ENCODE measurements around the gene FAIM. TPM values are rescaled to one million over a fixed set of nuclear protein-coding genes. Genes with fewer than 3 reads are reported as not detected.
"Not testable (repeated sequence)": the region's sequence is repeated elsewhere in the genome, so short reads cannot be mapped to it uniquely, and the experiment has no call there.

The FAIM gene
- total RNA-seq, 1 donor from 2014 or later, result 17.5 TPM

GRCh38 chr3:138598534-138598933 lies 10.0 kb upstream of the FAIM start:
- DNase-seq (ENCODE audit: low read depth), result no peak
- Histone ChIP-seq H3K27me3 (ENCODE audit: control insufficient read depth, insufficient read depth, low read length) (no peaks in the 10 kb centered on the region), H3K36me3 (ENCODE audit: control insufficient read depth, insufficient read depth, low read length) (no peaks in the 10 kb centered on the region), H3K4me3 (ENCODE audit: low read depth, low read length) (no peak overlapping the region)
- TF ChIP-seq, protein P1, sequence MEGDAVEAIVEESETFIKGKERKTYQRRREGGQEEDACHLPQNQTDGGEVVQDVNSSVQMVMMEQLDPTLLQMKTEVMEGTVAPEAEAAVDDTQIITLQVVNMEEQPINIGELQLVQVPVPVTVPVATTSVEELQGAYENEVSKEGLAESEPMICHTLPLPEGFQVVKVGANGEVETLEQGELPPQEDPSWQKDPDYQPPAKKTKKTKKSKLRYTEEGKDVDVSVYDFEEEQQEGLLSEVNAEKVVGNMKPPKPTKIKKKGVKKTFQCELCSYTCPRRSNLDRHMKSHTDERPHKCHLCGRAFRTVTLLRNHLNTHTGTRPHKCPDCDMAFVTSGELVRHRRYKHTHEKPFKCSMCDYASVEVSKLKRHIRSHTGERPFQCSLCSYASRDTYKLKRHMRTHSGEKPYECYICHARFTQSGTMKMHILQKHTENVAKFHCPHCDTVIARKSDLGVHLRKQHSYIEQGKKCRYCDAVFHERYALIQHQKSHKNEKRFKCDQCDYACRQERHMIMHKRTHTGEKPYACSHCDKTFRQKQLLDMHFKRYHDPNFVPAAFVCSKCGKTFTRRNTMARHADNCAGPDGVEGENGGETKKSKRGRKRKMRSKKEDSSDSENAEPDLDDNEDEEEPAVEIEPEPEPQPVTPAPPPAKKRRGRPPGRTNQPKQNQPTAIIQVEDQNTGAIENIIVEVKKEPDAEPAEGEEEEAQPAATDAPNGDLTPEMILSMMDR (IDR thresholded peaks at IDR 0.05; ENCODE audit: insufficient read depth, low read length, poor library complexity, severe bottlenecking), result no peak

- Histone ChIP-seq H3K4me3 (ENCODE audit: low read depth, low read length) (no peak overlapping the region), H3K36me3 (ENCODE audit: control insufficient read depth, insufficient read depth, low read length) (no peaks in the 10 kb centered on the region), H3K27me3 (ENCODE audit: control insufficient read depth, insufficient read depth, low read length) (no peaks in the 10 kb centered on the region)
- TF ChIP-seq, protein P1 (IDR thresholded peaks at IDR 0.05; ENCODE audit: insufficient read depth, low read length, poor library complexity, severe bottlenecking), result no peak
- DNase-seq (ENCODE audit: low read depth), result no peak
Measured at GRCh38 chr3:138600100-138600745, 8.3 kb upstream of the FAIM start.

- not testable (repeated sequence) for H3K4me3 ChIP-seq (ENCODE audit: low read depth, low read length); H3K27me3 ChIP-seq (ENCODE audit: control insufficient read depth, insufficient read depth, low read length); DNase-seq (ENCODE audit: low read depth); H3K36me3 ChIP-seq (ENCODE audit: control insufficient read depth, insufficient read depth, low read length)
Measured at GRCh38 chr3:138601661-138602060, 6.9 kb upstream of the FAIM start.

DNA sequence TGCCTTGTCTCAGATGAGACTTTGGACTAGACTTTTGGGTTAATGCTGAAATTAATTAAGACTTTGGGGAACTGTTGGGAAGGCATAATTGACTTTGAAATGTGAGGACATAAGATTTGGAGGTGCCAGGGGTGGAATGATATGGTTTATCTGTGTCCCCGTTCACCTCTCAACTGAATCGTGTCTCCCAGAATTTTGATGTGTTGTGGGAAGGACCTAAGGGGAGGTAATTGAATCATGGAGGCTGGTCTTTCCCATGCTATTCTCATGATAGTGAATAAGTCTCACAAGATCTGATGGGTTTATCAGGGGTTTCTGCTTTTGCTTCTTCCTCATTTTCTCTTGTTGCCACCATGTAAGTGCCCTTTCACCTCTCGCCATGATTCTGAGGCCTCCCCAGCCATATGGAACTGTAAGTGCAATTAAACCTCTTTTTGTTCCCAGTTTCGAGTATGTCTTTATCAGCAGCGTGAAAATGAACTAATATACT lies 4.4 kb upstream of the FAIM start:
- H3K27me3 ChIP-seq (ENCODE audit: control insufficient read depth, insufficient read depth, low read length); DNase-seq (ENCODE audit: low read depth); H3K36me3 ChIP-seq (ENCODE audit: control insufficient read depth, insufficient read depth, low read length); H3K4me3 ChIP-seq (ENCODE audit: low read depth, low read length): not testable (repeated sequence)

DNA sequence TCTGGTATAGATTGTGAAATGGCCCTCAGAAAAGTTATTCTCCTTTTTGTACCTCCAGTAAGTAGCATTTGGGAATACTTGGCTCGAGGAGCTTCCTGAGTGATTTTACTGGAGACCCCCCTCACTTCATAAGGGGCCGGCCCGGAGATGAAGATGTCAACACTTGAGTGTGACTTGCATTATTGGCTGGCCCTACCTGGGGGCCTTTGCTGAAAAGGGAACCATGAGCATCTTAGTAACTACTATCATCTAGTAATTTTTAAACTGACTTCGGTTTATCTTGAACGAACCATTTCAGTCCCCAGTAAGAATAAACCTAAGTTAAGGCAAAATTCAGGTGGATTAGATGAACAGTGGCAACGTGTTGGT lies 1.3 kb downstream of the FAIM start:
- no peak overlapping the region for H3K4me3 ChIP-seq (ENCODE audit: low read depth, low read length)
- no peak for DNase-seq (ENCODE audit: low read depth)
- H3K27me3 ChIP-seq (ENCODE audit: control insufficient read depth, insufficient read depth, low read length), result no peaks in the 10 kb centered on the region
- TF ChIP-seq, protein P1 (IDR thresholded peaks at IDR 0.05; ENCODE audit: insufficient read depth, low read length, poor library complexity, severe bottlenecking), result no peak
- no peaks in the 10 kb centered on the region for H3K36me3 ChIP-seq (ENCODE audit: control insufficient read depth, insufficient read depth, low read length)

- Histone ChIP-seq H3K27me3 (ENCODE audit: control insufficient read depth, insufficient read depth, low read length) (no peaks in the 10 kb centered on the region), H3K36me3 (ENCODE audit: control insufficient read depth, insufficient read depth, low read length) (no peaks in the 10 kb centered on the region), H3K4me3 (ENCODE audit: low read depth, low read length) (no peak overlapping the region)
- TF ChIP-seq, protein P1 (IDR thresholded peaks at IDR 0.05; ENCODE audit: insufficient read depth, low read length, poor library complexity, severe bottlenecking), result no peak
- no peak for DNase-seq (ENCODE audit: low read depth)
Measured at GRCh38 chr3:138615462-138615861, 6.9 kb downstream of the FAIM start.

DNA sequence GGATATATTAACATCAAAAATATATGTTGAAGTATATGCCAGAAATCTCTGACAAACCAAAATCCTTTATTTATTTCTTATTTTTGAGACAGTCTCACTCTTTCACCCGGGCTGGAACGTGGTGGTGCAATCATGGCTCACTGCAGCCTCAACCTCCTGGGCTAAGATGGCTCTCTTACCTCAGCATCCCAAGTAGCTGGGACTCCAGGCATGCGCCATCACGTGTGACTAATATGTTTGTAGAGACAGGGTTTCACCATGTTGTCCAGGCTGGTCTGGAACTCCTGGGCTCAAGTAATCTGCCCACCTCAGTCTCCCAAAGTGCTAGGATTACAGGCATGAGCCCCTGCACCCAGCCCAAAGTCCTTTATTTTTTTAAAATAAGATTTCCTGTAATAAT lies 11.9 kb downstream of the FAIM start:
- Histone ChIP-seq H3K27me3 (ENCODE audit: control insufficient read depth, insufficient read depth, low read length) (no peaks in the 10 kb centered on the region), H3K4me3 (ENCODE audit: low read depth, low read length) (no peak overlapping the region), H3K36me3 (ENCODE audit: control insufficient read depth, insufficient read depth, low read length) (no peaks in the 10 kb centered on the region)
- DNase-seq (ENCODE audit: low read depth), result no peak
- TF ChIP-seq, protein P1 (IDR thresholded peaks at IDR 0.05; ENCODE audit: insufficient read depth, low read length, poor library complexity, severe bottlenecking), result no peak
